GM21528 (cell line): Measurements from ENCODE around the gene CDX1.
A peak's percentile ranks its signal among the peaks of the same experiment; 100 is the strongest.

Experiments
- ATAC-seq: cut with Tn5 transposase; IDR thresholded peaks from one replicate; pipeline ENCODE4 v1.9.1; 2021; ENCODE audit warnings: mild to moderate bottlenecking, moderate library complexity; ENCODE audit not compliant: unreplicated experiment, low FRiP score

Gene CDX1

GRCh38 chr5:150202501-150202900 is 35.9 kb downstream of the CDX1 start:
- no peak for ATAC-seq

GRCh38 chr5:150203832-150204589 is 37.4 kb downstream of the CDX1 start:
- no peak for ATAC-seq

GRCh38 chr5:150204590-150204960 is 38.0 kb downstream of the CDX1 start:
- no peak for ATAC-seq

- no peak for ATAC-seq
These were observed 39.7 kb downstream of the CDX1 start for GRCh38 chr5:150206098-150206778.

- no peak for ATAC-seq
These were observed 40.2 kb downstream of the CDX1 start for GRCh38 chr5:150206779-150207115.

GRCh38 chr5:150208187-150209098 is 41.9 kb downstream of the CDX1 start:
- no peak for ATAC-seq

GRCh38 chr5:150209099-150209635 is 42.6 kb downstream of the CDX1 start:
- no peak for ATAC-seq

- ATAC-seq, result no peak
These were observed 44.1 kb downstream of the CDX1 start for GRCh38 chr5:150210644-150211043.

GRCh38 chr5:150211156-150212030 is 44.8 kb downstream of the CDX1 start:
- no peak for ATAC-seq

GRCh38 chr5:150213530-150213929 is 47.0 kb downstream of the CDX1 start:
- ATAC-seq, result no peak

- no peak for ATAC-seq
These were observed 47.7 kb downstream of the CDX1 start for GRCh38 chr5:150214289-150214688.

GRCh38 chr5:150215979-150216944 is 49.7 kb downstream of the CDX1 start:
- no peak for ATAC-seq

- no peak for ATAC-seq
These were observed 50.5 kb downstream of the CDX1 start for GRCh38 chr5:150217038-150217437.

GRCh38 chr5:150217873-150218692 is 51.5 kb downstream of the CDX1 start:
- peak; percentile 88 for ATAC-seq

- no peak for ATAC-seq
These were observed 52.1 kb downstream of the CDX1 start for GRCh38 chr5:150218693-150219035.

- no peak for ATAC-seq
These were observed 52.6 kb downstream of the CDX1 start for GRCh38 chr5:150219142-150219541.

GRCh38 chr5:150219861-150220260 is 53.3 kb downstream of the CDX1 start:
- ATAC-seq, result no peak

GRCh38 chr5:150221471-150221870 is 54.9 kb downstream of the CDX1 start:
- ATAC-seq, result no peak
